DMS 273 (cell line): ENCODE measurements around the gene HFE.

Source experiments
- DNase-seq: peaks from one replicate; lab custom pipeline; 2025; ENCODE audit not compliant: unreplicated experiment; lab: John Stamatoyannopoulos, UW

Gene HFE

GRCh38 chr6:26130581-26131249 is 43.5 kb downstream of the HFE start:
- no peak for DNase-seq

GRCh38 chr6:26131618-26132017 is 44.4 kb downstream of the HFE start:
- DNase-seq: no peak

GRCh38 chr6:26133730-26134129 is 46.5 kb downstream of the HFE start:
- DNase-seq: no peak

GRCh38 chr6:26136321-26136720 is 49.1 kb downstream of the HFE start:
- no peak for DNase-seq

- no peak for DNase-seq
Observed at GRCh38 chr6:26140254-26140966, 53.2 kb downstream of the HFE start.

- no peak for DNase-seq
Observed at GRCh38 chr6:26140967-26141294, 53.7 kb downstream of the HFE start.

GRCh38 chr6:26141378-26141904 is 54.2 kb downstream of the HFE start:
- no peak for DNase-seq

- no peak for DNase-seq
Observed at GRCh38 chr6:26142026-26142425, 54.8 kb downstream of the HFE start.
